Activated effector memory CD4-positive, alpha-beta T cell treated with anti-CD3 and anti-CD28 coated beads, Interleukin-2, amount 50 U/mL, for 16 hours (primary cell): ENCODE data around the gene TLE1.
"Not testable (repeated sequence)": the region's sequence is repeated elsewhere in the genome, so short reads cannot be mapped to it uniquely, and the experiment has no call there.

Experiments used
- DNase-seq: peaks from one replicate; pipeline ENCODE4 v3.0.0-alpha.2; 2020

The TLE1 gene

DNA sequence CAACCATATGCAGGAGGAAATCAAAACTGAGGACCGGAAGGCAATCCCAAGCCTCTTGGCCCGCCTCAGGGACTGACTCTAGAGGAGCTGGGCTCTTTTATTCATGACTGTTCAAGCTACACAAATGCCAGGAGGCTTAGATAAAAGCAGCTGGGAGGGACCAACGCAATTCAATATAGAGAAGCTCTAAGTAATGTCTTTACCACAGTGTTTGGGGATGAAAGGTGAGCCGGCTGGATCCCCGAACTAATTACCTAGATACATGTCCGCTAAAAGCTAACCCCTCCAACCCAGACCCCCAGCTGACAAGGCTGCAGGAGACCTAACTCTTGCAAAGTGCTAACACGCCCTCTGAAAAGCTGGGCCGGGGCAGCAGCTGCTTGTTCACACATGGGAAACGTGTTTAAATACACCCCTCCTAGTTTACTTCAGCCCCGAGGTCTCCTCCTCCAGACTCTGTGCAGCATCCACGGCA is 67.5 kb downstream of the TLE1 start:
- no peak for DNase-seq

DNA sequence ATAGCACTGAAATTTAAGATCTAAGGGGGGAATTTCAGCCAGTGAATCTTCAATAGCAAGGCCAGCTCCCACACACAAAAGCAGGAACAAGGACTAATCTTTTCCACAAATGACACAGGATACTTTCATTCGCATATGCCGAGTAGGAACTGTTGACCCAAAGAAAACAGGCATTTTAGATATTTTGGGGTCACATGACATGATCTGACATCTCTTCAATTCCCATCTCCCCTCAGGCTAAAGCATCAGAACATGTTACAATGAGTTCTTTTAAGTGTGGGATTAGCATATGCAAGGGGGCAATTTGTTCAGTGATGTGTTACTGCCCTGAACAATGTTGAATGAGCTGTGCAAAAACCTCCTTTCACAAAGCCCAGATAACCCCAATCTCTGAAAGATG is 68.2 kb downstream of the TLE1 start:
- DNase-seq = no peak

DNA sequence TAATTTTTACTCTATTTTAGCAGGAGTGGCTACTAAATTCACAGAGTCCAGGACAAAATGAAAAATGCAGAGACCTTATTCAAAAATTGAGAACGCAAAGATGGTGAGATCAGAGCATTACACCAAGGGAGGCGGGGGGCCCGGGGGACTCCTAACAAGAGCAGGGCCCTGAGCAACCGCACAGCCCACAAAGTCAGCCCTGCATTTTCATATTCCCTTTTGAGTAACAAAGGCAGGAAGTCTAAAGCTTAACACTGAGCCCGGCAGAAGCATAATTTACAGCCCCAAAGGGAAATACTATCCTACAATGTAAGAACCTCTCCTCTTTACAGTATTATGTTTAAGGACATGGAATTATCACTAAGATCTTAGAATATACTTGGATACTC is 69.4 kb downstream of the TLE1 start:
- DNase-seq = no peak

GRCh38 chr9:81619353-81620001 is 69.9 kb downstream of the TLE1 start:
- DNase-seq = no peak

- DNase-seq = no peak
Observed at GRCh38 chr9:81618923-81619322, 70.4 kb downstream of the TLE1 start.

- DNase-seq = no peak
Observed at GRCh38 chr9:81616141-81616540, 73.2 kb downstream of the TLE1 start.

DNA sequence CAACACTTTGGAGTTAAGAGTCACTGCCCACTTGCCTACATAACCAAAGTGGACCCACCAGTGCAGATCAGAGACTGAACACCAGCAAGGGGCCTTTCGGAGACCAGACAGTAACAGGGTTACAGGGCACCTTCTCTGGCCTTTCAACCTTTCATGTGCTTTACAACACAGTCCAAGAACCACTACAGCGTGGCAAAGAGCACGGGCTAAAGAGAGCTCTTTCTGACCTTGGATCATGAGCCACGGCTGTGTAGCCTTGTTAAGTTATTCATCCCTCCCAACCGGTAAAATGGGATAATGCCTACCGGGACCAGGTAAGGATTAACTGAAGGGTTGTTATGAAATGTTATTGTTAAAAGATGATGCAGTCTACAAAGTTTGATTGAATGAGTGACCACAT is 75.0 kb downstream of the TLE1 start:
- DNase-seq = no peak

DNA sequence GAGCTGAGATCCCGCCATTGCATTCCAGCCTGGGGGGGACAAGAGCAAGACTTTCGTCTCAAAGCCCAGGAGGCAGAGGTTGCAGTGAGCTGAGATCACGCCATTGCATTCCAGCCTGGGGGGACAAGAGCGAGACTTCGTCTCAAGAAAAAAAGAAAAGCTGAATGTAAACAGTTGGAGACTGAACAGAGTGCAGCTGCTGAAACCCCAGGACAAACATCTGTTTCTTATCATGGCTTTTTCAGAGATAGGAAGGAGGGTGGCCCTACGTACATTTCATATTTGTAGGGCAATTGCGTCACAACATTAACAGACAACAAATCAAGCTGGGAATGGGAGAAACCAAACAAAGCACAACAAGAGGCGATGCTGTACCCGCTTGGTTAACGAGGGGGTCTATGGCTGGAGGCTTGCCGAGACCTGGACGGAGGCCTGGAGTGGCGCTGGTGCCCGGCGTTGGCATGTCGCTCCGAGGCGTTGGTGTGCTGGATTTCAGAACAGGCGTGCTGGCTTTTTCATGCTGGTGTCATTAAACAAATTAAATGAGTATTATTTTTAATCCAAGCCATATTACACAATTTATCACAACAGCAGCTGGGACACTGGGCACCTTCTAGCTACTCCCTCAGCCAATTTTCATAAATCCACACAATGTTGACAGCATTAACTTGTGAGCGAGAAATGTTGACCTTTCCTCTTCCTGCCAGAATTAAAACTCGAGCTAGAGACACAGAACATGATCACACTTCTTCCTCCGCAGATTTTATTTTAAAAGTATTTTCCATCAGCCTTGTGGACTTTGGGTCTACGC is 76.1 kb downstream of the TLE1 start:
- DNase-seq = no peak

DNA sequence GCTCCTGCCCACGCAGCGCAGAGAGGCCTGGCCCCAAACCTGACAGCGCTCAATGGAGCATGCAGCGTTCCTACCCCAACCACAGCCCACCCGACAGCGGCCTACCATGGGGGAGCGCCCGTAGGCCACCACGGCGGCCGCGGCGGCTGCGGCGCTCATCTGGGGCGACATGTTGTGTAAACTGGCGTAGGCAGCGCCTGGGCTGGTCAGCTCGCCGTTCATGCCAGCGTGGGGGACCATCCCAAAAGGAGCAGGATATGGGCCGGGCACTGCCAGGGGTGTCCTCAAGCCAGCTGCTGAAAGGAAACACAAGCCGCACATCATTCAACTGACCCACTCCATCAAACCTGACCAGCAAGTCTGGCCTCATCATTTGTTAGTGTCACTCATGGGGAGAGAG is 77.7 kb downstream of the TLE1 start:
- DNase-seq = no peak

GRCh38 chr9:81610740-81611107 is 78.6 kb downstream of the TLE1 start:
- DNase-seq = no peak

DNA sequence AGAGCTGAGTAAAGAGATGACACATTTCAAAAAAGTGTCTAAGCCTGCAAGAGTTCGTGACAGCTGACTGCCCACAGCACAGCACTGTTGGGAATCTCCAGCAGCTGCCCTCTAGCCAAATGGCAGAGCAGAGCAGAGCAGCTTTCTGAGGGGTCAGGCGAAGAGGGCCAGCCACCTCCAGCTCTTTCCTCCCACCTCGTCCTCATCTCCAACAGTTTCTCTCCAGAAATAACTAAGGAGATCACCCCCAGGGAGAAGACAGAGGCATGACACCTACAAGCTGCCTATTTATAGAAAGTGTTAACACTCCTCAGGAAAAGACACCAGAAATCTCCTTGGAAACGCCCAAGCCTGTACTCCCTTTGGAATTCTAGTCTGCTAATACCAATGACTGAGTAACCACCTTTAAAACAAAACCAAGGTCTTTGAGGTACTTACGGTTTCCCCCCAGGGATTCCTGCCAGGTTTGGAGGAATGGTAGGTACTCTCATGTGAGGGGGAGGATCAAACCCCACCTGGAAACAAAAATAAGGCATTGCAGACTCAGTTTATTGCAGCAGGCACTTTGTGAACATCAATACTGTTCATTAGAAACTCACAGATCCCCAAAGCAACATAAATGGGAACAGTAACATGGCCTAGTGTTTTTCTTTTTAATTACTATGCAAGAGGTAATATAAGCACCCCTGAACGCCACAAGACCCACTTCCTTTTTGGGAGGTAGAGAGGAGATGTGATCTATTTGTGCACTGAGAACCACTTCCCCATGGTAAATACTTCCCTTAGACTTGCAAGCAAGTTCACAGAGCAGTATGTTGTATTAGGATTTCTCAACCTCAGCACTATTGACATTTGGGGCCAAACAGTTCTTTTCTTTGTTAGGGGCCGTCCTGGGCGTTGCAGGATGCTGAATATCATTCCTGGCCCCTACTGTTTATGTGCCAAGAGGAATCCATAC is 79.3 kb downstream of the TLE1 start:
- DNase-seq = no peak

- DNase-seq = no peak
Observed at GRCh38 chr9:81608289-81608657, 81.1 kb downstream of the TLE1 start.

- no peak for DNase-seq
Observed at GRCh38 chr9:81607593-81608288, 81.6 kb downstream of the TLE1 start.

DNA sequence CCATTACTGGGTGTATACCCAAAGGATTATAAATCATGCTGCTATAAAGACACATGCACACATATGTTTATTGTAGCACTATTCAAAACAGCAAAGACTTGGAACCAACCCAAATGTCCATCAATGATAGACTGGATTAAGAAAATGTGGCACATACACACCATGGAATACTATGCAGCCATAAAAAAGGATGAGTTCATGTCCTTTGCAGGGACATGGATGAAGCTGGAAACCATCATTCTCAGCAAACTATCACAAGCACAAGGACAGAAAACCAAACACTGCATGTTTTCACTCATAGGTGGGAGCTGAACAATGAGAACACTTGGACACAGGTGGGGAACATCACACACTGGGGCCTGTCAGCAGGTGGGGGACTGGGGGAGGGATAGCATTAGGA is 83.1 kb downstream of the TLE1 start:
- DNase-seq = not testable (repeated sequence)

DNA sequence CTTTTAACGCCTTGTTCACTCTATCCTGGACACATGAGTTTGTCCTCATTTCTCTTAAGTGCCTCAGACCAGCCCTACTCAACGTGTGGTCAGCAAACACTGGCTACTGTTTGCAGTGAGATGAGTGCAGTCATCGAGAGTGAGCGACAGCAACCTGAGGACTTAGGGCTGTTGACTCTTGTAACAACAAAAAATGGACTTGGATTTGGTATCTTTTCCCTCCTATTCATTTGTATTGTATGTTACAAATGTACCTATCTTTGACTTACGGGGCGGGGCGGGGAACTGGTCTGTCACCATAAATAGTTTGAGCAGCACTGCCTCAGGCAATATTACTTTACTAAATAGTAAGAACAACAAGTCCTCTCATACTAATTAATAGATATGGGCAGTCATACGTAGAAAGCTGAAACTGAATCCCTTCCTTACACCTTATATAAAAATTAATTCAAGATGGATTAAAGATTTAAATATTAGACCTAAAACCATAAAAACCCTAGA is 84.1 kb downstream of the TLE1 start:
- no peak for DNase-seq

- DNase-seq = no peak
Observed at GRCh38 chr9:81604306-81605169, 84.8 kb downstream of the TLE1 start.

GRCh38 chr9:81602887-81603680 is 86.3 kb downstream of the TLE1 start:
- no peak for DNase-seq

- no peak for DNase-seq
Observed at GRCh38 chr9:81601639-81602623, 87.4 kb downstream of the TLE1 start.

DNA sequence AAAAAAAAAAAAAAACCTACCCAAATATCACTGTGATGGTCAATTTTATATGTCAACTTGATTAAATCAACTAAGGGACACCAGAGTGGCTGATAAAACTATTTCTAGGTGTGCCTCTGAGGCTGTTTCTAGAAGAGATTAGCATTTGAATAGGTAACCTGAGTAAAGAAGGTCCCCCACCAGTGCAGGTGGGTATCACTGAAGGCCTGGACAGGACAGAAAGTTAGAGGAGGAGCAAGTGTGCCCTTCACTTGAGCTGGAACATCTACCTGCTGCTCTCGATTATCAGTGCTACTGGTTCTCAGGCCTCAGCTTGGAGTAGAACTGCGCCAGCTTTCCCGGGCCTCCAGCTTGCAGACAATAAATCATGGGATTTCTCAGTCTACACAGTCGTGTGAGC is 88.7 kb downstream of the TLE1 start:
- DNase-seq = no peak

DNA sequence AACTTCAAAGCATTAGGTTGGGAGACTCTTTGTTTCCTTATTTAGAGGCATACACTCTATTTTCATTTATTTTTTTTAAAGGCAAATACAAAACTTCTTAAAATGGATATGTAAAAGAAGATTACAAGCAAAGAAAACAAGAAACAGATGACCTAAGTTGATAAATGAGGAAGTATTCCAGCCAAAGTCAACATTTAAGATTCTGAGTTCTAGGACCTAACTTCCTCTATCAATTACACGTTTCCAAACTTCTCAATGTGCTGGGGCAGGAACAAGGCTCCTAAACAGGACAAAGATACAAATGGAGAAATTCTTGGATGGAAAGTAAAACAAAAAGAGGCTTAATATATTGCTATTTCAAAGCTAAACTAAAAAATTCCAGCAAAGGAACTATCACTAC is 89.5 kb downstream of the TLE1 start:
- DNase-seq = no peak
